NCI-H2227 (cell line): Measurements from ENCODE around the gene TMC7.
"Not testable (repeated sequence)": the region's sequence is repeated elsewhere in the genome, so short reads cannot be mapped to it uniquely, and the experiment has no call there.

Experiments
- DNase-seq: peaks from one replicate; lab custom pipeline; 2025; ENCODE audit not compliant: unreplicated experiment; lab: John Stamatoyannopoulos, UW

Gene TMC7

GRCh38 chr16:18983565-18984434 is at the start of gene TMC7:
TMC7 (plus strand) TSS chr16:18983934; CDS start chr16:18984064, 130 bp downstream.
- peak; percentile 96 for DNase-seq

- DNase-seq = no peak
Measured at GRCh38 chr16:18936727-18937340, 46.9 kb upstream of the TMC7 start.

GRCh38 chr16:18937390-18937789 is 46.3 kb upstream of the TMC7 start:
- no peak for DNase-seq

- DNase-seq = no peak
Measured at GRCh38 chr16:18938986-18939385, 44.7 kb upstream of the TMC7 start.

- no peak for DNase-seq
Measured at GRCh38 chr16:18941471-18941870, 42.3 kb upstream of the TMC7 start.

GRCh38 chr16:18942061-18942460 is 41.7 kb upstream of the TMC7 start:
- no peak for DNase-seq

- DNase-seq = no peak
Measured at GRCh38 chr16:18943414-18943813, 40.3 kb upstream of the TMC7 start.

GRCh38 chr16:18945233-18945632 is 38.5 kb upstream of the TMC7 start:
- DNase-seq = no peak

- no peak for DNase-seq
Measured at GRCh38 chr16:18948372-18949020, 35.2 kb upstream of the TMC7 start.

- DNase-seq = no peak
Measured at GRCh38 chr16:18950469-18951185, 33.1 kb upstream of the TMC7 start.

- DNase-seq = no peak
Measured at GRCh38 chr16:18953547-18953946, 30.2 kb upstream of the TMC7 start.

- DNase-seq = peak; percentile 44
Measured at GRCh38 chr16:18955874-18956580, 27.7 kb upstream of the TMC7 start.

- DNase-seq = not testable (repeated sequence)
Measured at GRCh38 chr16:18956658-18957241, 27.0 kb upstream of the TMC7 start.

GRCh38 chr16:18958621-18959029 is 25.1 kb upstream of the TMC7 start:
- DNase-seq = peak; percentile 65

- no peak for DNase-seq
Measured at GRCh38 chr16:18959031-18959505, 24.7 kb upstream of the TMC7 start.

- DNase-seq = no peak
Measured at GRCh38 chr16:18965555-18965954, 18.2 kb upstream of the TMC7 start.

GRCh38 chr16:18966791-18967190 is 16.9 kb upstream of the TMC7 start:
- no peak for DNase-seq

- DNase-seq = peak; percentile 88
Measured at GRCh38 chr16:18969050-18969854, 14.5 kb upstream of the TMC7 start.

GRCh38 chr16:18969855-18970240 is 13.9 kb upstream of the TMC7 start:
- no peak for DNase-seq
